GM18870 (cell line): ENCODE data around the gene ISLR.
"Not testable (repeated sequence)": the region's sequence is repeated elsewhere in the genome, so short reads cannot be mapped to it uniquely, and the experiment has no call there.

Experiments
- ATAC-seq: cut with Tn5 transposase; IDR thresholded peaks from one replicate; pipeline ENCODE4 v1.9.1; 2021; ENCODE audit warnings: moderate library complexity; ENCODE audit not compliant: unreplicated experiment

Gene ISLR

GRCh38 chr15:74136814-74137536 lies 36.5 kb upstream of the ISLR start:
- ATAC-seq, result no peak

DNA sequence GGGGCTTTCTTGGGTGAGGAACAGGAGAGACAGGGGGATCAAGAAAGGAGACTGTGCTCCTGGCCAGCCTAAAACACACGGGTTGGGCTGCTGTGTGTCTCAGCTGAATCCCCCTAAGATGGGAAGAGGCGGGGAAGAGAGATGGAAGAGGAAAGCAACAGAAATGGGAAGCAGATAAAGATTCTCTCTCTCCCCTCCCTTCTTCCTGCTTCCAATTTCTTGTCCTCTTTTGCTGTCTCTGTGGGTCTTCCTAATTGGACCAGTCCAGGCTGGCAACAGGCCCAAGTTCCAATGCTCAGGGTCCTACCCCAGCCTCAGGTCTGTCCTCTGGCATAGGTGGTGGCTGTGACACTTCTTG lies 36.0 kb upstream of the ISLR start:
- ATAC-seq, result no peak

GRCh38 chr15:74138642-74139041 lies 34.9 kb upstream of the ISLR start:
- no peak for ATAC-seq

DNA sequence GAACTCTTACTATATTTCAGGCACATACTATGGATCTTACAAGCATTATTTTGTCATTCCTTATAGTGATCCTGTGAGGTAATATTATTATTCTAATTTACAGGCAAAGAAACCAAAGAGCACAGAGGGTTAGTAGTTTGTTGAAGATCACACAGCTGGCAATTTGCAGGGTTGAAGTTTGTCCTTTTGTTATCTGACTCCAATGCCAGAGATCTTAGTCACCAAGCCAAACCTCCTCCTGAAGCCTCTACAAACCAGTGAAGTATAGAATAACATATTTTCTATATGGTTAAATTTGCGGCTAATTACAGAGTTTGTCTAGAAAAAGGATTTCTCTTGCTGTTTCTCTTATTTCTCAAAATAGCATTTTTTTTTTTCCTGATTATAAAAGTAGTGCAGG lies 31.9 kb upstream of the ISLR start:
- ATAC-seq, result no peak

DNA sequence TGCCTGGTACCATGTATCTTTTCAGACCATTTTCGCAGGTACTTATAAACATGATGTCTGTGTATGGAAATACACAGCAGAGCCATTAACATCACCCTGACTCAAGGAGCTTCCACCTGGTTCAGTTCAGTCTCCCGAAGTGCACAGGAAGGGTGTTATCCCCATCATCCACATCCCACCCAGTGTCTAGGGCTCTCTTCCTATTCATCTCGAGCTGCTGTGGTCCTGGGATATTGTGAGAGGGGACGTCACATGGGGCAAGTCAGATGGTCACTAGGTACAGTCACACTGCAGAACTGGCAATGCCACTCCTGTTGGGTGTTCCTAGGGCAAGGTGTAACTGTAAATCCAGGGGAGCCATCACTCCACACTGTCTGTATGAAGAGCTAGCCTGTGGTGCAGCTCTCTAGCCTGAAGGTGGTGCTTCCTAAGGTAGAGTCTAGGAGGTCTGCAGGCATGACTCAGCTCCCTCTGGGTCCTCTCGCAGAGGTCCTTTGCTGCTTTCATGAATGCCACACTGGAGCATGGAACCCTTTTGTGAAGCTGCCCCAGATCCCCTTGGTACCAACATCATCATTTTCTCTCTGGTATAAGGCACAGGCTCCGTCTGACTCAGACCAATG lies 29.2 kb upstream of the ISLR start:
- ATAC-seq, result no peak

DNA sequence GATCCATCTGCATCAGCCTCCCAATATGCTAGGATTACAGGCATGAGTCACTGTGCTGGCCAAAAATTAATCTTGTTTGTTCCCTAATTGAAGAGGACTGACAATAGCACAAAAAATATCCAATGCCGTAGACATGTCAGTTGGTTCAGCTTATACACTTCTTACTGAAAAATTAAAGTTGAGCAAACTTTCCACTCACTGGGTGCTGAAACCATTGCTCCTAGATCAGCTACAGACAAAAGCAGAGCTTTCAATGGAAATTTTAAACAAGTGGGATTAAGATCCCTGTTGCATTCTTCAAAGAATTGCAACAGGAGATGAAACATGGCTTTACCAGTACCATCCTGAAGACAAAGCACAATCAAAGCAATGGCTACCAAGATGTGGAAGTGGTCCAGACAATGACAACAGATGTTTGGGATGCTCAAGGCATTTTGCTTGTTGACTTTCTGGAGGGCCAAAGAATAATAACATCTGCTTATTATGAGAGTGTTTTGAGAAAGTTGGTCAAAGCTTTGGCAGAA lies 27.2 kb upstream of the ISLR start:
- no peak for ATAC-seq

DNA sequence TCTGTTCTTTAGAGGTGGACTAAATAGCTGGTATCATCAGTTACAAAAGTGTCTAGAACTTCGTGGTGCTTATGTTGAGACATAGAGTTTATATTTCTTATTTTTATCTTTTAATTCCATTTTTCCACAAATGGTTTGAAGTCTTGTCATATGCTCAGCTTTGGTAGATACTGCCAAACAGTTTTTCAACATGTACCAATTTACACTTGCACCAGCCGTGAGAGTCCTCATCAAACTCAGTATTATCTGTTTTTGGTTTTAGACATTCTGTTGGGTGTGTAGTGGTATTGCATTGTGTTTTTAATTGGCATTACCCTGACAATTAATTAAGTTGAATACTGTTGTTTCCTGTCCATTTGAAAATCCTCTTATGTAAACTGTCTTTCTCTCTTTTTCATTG lies 26.5 kb upstream of the ISLR start:
- no peak for ATAC-seq

GRCh38 chr15:74155766-74156417 lies 17.6 kb upstream of the ISLR start:
- no peak for ATAC-seq

DNA sequence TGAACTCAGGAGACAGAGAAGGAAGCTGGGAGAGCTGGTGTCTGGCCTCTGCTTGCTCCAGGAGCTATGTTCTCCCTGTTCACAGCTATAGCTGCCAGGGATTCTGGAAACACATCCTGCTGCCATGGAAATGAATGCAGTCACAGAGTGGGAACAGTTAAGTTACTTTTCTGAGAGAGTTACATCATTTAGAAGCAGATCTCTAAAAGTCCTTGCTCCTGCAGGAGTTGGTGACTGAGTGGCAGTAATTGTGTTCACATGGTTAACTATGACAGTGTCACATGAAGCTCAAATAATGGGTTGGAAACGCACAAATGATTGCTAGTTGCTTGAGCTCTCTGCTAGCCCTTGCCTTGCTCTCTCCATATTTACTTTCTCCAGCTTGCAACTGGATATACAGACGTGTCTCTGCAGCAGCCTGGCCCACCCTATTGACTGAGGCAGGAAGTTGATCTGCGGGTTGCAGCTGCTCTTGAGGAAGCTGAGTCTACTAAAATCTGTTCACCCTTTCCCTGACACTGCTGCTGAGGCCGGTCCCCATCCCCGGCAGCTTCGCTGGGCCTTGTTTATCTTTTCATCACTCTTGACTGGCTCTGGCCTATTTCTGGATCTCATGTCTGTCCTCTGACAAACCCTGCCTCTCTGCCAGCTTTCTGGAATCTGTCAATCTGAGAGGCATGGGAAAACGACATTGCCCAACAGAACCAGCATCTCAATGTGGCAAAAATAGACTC lies 16.7 kb upstream of the ISLR start:
- no peak for ATAC-seq

GRCh38 chr15:74157868-74158827 lies 15.4 kb upstream of the ISLR start:
- no peak for ATAC-seq

DNA sequence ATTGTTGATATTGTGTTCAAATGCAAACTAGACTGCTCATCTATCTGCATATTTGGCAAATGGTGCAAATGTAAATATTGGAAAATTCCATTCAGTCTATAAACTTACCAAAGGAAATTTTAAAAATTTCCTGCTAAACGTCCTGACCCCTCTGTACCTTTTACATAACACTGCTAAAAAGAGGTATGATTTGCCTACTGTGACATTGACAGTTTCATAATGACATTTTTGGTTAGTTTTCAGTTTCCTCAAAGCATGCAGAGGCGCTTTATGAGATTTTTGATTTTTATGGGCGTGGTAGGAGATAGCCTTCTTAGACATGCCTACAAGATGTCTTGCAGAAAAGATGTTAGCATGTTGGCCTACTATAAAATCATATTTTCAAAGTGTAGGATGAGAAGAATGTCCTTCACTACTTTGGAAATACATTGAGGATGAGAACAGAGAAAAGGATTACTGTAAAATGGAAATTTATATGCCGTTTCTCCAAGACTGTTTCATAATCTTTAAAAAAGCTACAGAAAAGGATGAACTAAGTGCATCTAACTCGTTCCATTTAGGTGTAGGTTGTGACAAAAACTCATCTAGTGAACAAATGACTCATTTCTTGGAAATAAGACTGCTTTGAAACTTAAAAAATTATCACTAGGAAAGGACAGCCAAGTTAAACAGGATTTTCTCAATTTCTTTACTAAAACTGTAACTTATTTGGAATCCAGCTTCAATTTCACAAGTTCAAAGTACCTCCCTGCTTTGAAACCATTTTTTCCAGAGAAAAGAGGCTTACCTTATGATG lies 14.5 kb upstream of the ISLR start:
- no peak for ATAC-seq

DNA sequence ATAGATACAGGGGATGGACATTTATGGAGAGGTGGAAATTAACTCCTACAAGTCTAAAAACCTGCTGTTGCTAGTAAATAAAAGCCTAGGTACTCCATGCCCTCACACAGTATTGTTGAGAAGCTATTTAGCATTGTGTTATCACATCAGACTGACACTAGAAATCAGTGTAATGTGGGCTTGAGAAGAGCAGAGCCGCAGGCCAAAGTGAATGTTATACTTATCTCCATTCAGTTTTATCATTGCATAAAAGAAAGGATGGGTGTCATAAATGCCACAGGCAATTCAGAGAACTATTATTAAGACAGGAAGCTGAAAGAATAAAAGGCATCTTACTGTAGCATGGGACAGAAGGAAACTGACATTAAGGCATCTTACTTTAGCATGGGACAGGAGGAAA lies 13.7 kb upstream of the ISLR start:
- ATAC-seq, result no peak

DNA sequence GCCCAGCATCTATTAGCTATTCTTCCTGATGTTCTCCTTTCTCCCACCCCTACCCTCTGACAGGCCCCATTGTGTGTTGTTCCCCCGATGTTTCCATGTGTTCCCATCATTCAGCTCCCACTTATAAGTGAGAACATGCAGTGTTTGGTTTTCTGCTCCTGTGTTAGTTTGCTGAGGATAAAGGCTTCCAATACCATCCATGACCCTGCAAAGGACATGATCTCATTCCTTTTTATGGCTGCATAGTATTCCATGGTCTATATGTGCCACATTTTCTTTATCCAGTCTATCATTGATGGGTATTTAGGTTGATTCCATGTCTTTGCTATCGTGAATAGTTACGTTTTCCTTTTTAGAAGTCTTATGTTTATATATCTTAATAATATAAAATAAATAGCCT lies 13.1 kb upstream of the ISLR start:
- not testable (repeated sequence) for ATAC-seq

- not testable (repeated sequence) for ATAC-seq
Observed at GRCh38 chr15:74162195-74162536, 11.3 kb upstream of the ISLR start.

- ATAC-seq, result no peak
Observed at GRCh38 chr15:74165461-74165860, 8.0 kb upstream of the ISLR start.

DNA sequence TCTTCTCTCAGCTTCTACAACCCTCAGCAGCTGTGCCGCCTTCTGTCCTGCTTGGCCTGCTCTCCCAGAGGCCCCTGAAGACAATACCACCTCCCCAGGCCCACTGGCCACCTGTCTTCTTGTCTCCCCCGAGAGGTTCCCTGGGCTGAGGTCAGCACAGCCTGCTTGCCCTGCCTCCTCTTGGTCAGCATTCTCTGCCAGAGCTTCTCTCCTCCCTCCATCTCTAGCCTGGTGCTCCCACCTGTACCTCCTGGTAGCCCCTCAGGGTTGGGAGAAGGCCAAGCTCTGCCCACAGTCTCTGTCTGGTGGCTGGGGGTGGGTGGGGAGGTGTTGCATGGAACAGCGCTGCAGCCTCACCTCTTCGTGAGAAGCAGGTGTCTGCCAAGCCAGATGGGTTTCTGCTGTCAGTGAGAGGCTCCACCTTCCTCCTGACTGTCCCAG lies 5.6 kb upstream of the ISLR start:
- ATAC-seq, result no peak

- no peak for ATAC-seq
Observed at GRCh38 chr15:74168711-74169126, 4.8 kb upstream of the ISLR start.

DNA sequence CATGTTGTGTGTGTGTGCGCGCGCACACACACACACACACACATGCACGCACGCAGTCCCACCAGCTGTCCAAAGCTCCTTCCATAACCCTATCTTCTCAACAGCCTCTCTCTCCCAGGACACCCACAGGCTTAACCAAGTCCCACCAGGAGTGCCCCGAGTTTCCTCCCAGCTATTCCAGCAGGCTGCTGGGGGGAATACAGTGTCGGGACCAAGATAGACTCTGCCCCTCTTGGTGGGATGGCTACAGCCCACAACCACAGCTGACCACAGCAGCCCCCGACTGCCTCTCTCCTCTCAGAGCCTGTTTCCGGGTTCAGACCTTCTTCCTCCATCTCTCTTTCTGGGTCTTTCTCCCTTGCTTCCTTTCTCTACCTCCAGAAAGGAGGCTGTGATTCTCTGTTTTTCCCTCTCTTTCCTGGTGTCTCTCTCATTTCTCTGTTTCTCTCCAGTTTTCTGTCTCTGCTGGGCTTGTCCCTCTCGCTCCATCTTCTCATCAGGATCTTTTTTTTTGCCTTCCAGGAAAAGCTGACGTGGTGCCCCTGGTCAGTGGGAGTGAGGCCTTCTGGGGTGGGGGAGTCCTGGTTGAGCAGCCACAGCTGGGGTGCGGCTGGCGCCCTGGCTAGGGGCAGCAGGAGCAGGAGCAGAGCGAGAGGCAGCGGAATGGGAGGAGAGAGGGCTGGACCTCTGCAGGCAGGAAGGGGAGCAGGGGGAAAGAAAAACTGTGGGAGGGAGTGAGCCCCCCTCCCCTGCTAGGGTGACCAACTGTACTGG lies 3.3 kb upstream of the ISLR start:
- no peak for ATAC-seq
